ENCODE results near the gene PILRA.

GRCh38 chr7:100380196-100380595 is 6.9 kb downstream of the PILRA start:
- TF ChIP-seq EZH2phosphoT487 (IDR thresholded peaks at IDR 0.05; ENCODE audit: insufficient read depth, low read depth) = no peak
- no peak for TF ChIP-seq EZH2 (IDR thresholded peaks at IDR 0.05; ENCODE audit: insufficient read depth, poor library complexity, severe bottlenecking)
